Vagina (tissue), 2 donors: ENCODE data around the gene MYO3A.

Experiments used
- CTCF ChIP-seq, 3 experiments: fragments of 450-650 bp in 2 of 3; fragments of 200-600 bp in 1 of 3; sonication (generic) in 1 of 3; IDR thresholded peaks; one replicate each; pipeline ENCODE4 v1.5.1; 2017 to 2019; ENCODE audit warnings: antibody characterized with exemption in 3 of 3, mild to moderate bottlenecking in 2 of 3, moderate library complexity in 2 of 3
- POLR2A ChIP-seq, 2 donors: fragments of 450-650 bp; IDR thresholded peaks; one replicate each; pipeline ENCODE4 v1.6.1; 2017; ENCODE audit warnings: antibody characterized with exemption in 2 of 2, mild to moderate bottlenecking in 2 of 2, moderate library complexity in 2 of 2

- TF ChIP-seq CTCF (IDR thresholded peaks at IDR 0.05), result no peak
- no peak for TF ChIP-seq POLR2A (IDR thresholded peaks at IDR 0.05)
Measured at GRCh38 chr10:26067680-26068079, 133.7 kb downstream of the MYO3A start.
